K562 (cell line): ENCODE measurements around the gene DDC. TPM values are rescaled to one million over a fixed set of nuclear protein-coding genes. Genes with fewer than 3 reads are reported as not detected.

ENCODE experiments used
- BRD9 ChIP-seq: fragments of 450-650 bp; IDR thresholded peaks from 2 replicates; pipeline ENCODE4 v1.6.1; 2018; ENCODE audit warnings: low read depth; ENCODE audit not compliant: partially characterized antibody
- CBX1 ChIP-seq: sonication (generic); IDR thresholded peaks from 2 replicates; pipeline ENCODE4 v1.6.1; 2016; ENCODE audit warnings: antibody characterized with exemption, low read depth, mild to moderate bottlenecking
- CREB1 ChIP-seq, 2 experiments: sonication (generic) in 1 of 2; formaldehyde crosslinking in 1 of 2; IDR thresholded peaks; 2 replicates each; pipeline versions ENCODE4 v1.6.1 to v1.8.0; 2012 to 2022; ENCODE audit warnings: inconsistent platforms in 1 of 2, mild to moderate bottlenecking in 1 of 2, missing genetic modification reagents in 1 of 2, moderate library complexity in 1 of 2
- EGR1 ChIP-seq: fragments of 450-650 bp; conservative IDR thresholded peaks from 2 replicates; pipeline ENCODE4 v1.6.1; 2017; ENCODE audit warnings: mild to moderate bottlenecking
- ELF1 ChIP-seq: fragments of 200-800 bp; sonication (Bioruptor generic); IDR thresholded peaks from 2 replicates; pipeline ENCODE4 v1.6.1; 2016; ENCODE audit warnings: missing genetic modification characterization, missing compliant biosample characterization
- FOXJ2 ChIP-seq: fragments of 200-800 bp; sonication (Bioruptor generic); IDR thresholded peaks from 2 replicates; pipeline ENCODE4 v1.6.1; 2016; ENCODE audit warnings: missing genetic modification characterization, missing compliant biosample characterization
- HMG20A ChIP-seq: fragments of 450-650 bp; formaldehyde crosslinking; conservative IDR thresholded peaks from 2 replicates; pipeline ENCODE4 v1.4.0; 2020; ENCODE audit warnings: mild to moderate bottlenecking, mixed read lengths
- RB1 ChIP-seq: fragments of 450-650 bp; IDR thresholded peaks from 2 replicates; pipeline ENCODE4 v1.6.1; 2017; ENCODE audit warnings: low read depth, mild to moderate bottlenecking
- REST ChIP-seq, 2 experiments: fragments of 450-650 bp; formaldehyde crosslinking in 1 of 2; IDR thresholded peaks; 2 replicates each; pipeline versions ENCODE4 v1.4.0 to v1.6.1; 2014 to 2020; ENCODE audit warnings: mild to moderate bottlenecking in 2 of 2, borderline replicate concordance in 1 of 2, low read depth in 1 of 2
- SMAD3 ChIP-seq: fragments of 450-650 bp; formaldehyde crosslinking; conservative IDR thresholded peaks from 2 replicates; pipeline ENCODE4 v1.4.0; 2020; ENCODE audit warnings: mild to moderate bottlenecking
- ZBTB2 ChIP-seq: fragments of 450-650 bp; IDR thresholded peaks from 2 replicates; pipeline ENCODE4 v1.6.1; 2016; ENCODE audit warnings: antibody characterized with exemption
- polyA plus RNA-seq, 8 experiments: library from polyadenylated mRNA; depleted of rRNA in 4 of 8; stranded (reverse) in 5 of 8; unstranded in 3 of 8; fragments of >200 nt; fragmentation: Nextera tagmentation in 2 of 8; fragmentation: Illumina TruSeq in 1 of 8; extraction: Ambion mirVana in 2 of 8; extraction: Trizol in 1 of 8; gene quantifications; 2 replicates each; pipeline versions ENCODE4 v1.2.1 to v1.2.3, GENCODE V29; 2011 to 2014; ENCODE audit warnings: inconsistent platforms in 1 of 8, missing spikeins in 1 of 8
- total RNA-seq, 7 experiments: library from RNA; depleted of rRNA in 6 of 7; stranded (reverse); fragments of >200 nt in 6 of 7; fragmentation: Illumina TruSeq in 2 of 7; extraction: Trizol in 2 of 7; gene quantifications; 2 replicates each; pipeline versions ENCODE4 v1.2.1 to v1.2.3, GENCODE V29; 2011 to 2021; ENCODE audit warnings: low replicate concordance in 1 of 7
- TF ChIP-seq, protein P1 (sequence below): fragments of 450-650 bp; IDR thresholded peaks from 2 replicates; pipeline ENCODE4 v1.6.1; 2016; ENCODE audit warnings: borderline replicate concordance
- TF ChIP-seq, protein P2 (sequence below): fragments of 450-650 bp; IDR thresholded peaks from 2 replicates; pipeline ENCODE4 v1.6.1; 2017; ENCODE audit warnings: antibody characterized with exemption

Gene DDC
- total and polyA plus RNA-seq, 9 of the 15 experiments (the other 6 are each of a cell fraction or from before 2014, with no cell fraction given): not detected

DNA sequence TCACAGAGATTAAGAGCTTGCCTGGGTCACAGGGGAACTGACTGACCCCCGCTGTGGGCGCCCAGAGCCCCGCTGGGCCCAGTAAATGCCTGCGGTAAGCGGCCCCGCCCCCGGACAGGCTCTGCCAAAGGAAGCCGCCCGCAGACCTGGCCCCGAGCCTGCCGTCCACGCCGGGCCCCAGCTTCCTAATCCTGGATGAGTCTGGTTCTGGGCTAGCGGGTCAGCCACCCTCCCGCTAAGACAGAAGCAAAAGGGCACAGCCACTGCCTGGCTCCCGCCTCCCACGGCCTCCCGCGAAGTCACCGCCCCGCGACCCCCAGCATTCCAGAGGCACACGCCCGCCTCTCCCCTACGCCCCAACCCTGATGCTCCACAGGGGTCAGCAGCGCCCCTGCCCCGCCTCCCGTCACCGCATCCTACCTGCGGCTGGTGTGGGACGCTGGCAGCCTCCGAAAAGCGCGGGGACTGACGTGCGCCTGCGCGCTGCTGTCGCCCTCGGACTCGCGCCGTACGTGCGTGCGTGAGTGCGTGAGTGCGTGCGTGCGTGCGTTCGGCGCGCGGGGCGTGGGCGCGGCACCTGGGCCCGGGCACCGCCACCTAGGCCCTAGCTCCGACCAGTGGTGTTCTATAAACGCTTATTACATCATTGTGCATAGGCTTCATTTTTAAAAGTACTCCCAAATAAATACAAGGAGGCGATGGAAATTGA lies 115.2 kb downstream of the DDC start, which contains the start of gene FIGNL1 (continued):
- TF ChIP-seq REST (IDR thresholded peaks at IDR 0.05; ENCODE audit: borderline replicate concordance) (0 out of 2 replicates have a peak, but pooled peaks have one; percentile 13), REST (CRISPR knock-in tag; IDR thresholded peaks at IDR 0.05; ENCODE audit: low read depth) (no peak), ZBTB2 (peak; percentile 99), RB1 (peak; percentile 97), EGR1 (peak; percentile 97), CREB1 (IDR thresholded peaks at IDR 0.05) (peak; percentile 75; the same call in 1 of the 2 replicates), CREB1 (CRISPR knock-in tag; IDR thresholded peaks at IDR 0.05) (peak; percentile 72), BRD9 (no peak), CBX1 (peak; percentile 89), ELF1 (tag) (no peak), SMAD3 (CRISPR knock-in tag) (no peak), HMG20A (no peak), FOXJ2 (no peak)
- TF ChIP-seq, protein P1, sequence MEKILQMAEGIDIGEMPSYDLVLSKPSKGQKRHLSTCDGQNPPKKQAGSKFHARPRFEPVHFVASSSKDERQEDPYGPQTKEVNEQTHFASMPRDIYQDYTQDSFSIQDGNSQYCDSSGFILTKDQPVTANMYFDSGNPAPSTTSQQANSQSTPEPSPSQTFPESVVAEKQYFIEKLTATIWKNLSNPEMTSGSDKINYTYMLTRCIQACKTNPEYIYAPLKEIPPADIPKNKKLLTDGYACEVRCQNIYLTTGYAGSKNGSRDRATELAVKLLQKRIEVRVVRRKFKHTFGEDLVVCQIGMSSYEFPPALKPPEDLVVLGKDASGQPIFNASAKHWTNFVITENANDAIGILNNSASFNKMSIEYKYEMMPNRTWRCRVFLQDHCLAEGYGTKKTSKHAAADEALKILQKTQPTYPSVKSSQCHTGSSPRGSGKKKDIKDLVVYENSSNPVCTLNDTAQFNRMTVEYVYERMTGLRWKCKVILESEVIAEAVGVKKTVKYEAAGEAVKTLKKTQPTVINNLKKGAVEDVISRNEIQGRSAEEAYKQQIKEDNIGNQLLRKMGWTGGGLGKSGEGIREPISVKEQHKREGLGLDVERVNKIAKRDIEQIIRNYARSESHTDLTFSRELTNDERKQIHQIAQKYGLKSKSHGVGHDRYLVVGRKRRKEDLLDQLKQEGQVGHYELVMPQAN: peak; percentile 72; the same call in 1 of the 2 replicates
- TF ChIP-seq, protein P2, sequence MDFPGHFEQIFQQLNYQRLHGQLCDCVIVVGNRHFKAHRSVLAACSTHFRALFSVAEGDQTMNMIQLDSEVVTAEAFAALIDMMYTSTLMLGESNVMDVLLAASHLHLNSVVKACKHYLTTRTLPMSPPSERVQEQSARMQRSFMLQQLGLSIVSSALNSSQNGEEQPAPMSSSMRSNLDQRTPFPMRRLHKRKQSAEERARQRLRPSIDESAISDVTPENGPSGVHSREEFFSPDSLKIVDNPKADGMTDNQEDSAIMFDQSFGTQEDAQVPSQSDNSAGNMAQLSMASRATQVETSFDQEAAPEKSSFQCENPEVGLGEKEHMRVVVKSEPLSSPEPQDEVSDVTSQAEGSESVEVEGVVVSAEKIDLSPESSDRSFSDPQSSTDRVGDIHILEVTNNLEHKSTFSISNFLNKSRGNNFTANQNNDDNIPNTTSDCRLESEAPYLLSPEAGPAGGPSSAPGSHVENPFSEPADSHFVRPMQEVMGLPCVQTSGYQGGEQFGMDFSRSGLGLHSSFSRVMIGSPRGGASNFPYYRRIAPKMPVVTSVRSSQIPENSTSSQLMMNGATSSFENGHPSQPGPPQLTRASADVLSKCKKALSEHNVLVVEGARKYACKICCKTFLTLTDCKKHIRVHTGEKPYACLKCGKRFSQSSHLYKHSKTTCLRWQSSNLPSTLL: no peak
